Measurements from ENCODE around the gene STAT5A.

DNA sequence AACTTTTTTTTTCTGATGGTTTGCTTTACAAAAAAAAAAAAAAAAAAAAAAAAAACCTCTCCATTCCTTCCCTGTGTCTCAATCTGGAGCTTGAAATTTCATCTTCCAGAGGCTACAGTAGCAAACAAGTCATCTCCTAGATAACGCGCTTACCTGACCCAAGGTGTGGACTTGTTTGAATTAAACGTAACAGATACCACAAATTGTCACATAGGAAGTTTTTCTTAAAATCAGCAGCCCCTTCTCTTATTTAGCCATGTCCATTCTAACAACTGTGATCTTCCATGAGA is 14.1 kb upstream of the STAT5A start:
- no peak for TF ChIP-seq POLR2A (IDR thresholded peaks at IDR 0.05; ENCODE audit: low read depth)
- TF ChIP-seq, protein P1, sequence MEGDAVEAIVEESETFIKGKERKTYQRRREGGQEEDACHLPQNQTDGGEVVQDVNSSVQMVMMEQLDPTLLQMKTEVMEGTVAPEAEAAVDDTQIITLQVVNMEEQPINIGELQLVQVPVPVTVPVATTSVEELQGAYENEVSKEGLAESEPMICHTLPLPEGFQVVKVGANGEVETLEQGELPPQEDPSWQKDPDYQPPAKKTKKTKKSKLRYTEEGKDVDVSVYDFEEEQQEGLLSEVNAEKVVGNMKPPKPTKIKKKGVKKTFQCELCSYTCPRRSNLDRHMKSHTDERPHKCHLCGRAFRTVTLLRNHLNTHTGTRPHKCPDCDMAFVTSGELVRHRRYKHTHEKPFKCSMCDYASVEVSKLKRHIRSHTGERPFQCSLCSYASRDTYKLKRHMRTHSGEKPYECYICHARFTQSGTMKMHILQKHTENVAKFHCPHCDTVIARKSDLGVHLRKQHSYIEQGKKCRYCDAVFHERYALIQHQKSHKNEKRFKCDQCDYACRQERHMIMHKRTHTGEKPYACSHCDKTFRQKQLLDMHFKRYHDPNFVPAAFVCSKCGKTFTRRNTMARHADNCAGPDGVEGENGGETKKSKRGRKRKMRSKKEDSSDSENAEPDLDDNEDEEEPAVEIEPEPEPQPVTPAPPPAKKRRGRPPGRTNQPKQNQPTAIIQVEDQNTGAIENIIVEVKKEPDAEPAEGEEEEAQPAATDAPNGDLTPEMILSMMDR (IDR thresholded peaks at IDR 0.05) = no peak

Data from esophagus muscularis mucosa (tissue), 3 donors.